NCI-H2227 treated with DMSO at 0.1 percent for 48 hours (cell line): ENCODE results near the gene LYL1.
A peak's percentile ranks its signal among the peaks of the same experiment; 100 is the strongest.

Source experiments
- DNase-seq: peaks from one replicate; lab custom pipeline; 2025; lab: John Stamatoyannopoulos, UW

LYL1 gene

DNA sequence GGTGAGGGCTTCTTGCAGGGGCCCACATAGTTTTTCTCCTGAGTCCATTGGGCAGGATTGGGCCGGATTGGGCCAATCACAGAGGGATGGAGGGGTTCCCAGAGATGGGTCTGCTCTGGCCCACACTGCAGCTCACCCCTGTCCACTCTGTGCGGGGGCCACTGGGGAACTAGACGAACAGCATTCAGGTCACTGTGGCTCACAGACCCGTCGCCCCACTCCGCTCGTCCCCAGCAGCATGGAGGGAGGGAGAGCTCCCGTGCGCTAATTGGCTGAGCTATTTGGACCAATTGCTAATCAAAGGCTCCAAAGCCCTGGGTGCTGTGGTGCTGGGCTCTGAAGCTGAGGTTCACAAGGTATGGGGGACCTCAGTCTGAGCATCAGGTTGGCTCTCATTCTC lies 26.7 kb upstream of the LYL1 start:
- DNase-seq, result no peak

DNA sequence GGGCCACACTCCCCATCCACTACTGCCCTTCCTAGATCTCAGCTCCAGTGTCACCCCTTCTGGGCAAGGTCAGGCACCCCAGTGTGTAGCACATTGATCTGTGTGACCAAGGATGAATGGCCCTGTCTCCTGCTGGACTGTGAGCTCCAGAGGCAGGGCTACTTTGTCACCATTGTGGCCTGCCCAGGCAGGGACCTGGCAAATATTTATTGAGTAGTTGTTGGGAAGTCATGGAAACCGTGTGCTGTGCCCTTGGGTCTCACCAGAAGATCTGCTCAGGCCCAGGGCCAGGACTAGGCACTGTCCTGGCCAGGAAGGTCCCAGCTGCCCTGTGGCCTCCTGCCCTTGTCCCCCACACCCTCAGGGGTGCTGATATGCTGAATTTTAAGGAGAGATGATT lies 25.9 kb upstream of the LYL1 start:
- no peak for DNase-seq

DNA sequence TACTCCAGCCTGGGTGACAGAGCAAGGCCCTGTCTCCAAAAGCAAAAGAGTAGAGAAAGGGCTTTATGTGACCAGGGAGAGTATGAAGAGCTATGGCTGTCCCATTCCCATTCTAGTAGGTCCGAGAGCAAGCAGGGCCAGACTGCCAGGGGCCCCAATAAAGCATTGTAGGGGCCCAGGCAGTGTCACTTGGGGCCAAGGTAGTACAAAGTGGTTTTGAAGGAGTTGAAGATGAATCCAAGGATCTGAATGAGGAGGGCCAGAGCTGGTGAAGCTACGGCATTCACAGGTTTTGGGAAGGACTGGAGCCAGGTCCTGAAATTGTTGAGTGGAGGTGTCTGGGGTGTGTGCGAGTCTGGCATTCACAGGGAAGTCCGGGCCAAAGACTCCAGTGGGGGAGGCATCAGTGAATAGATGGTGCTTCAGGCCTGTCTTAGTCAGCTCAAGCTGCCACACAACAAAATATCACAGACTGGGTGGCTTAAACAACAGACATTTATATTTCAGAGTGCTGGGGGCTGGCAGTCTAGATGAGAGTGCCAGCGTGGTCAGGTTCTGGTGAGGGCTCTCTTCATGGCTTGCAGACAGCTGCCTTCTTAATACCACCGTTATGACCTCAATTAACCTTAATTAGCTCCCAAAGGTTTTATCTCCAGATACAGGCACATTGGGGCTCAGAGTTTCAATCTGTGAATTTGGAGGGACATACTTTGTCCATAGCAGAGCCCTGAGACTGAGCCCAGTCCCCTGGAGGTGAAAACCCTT lies 25.3 kb upstream of the LYL1 start:
- DNase-seq, result no peak

DNA sequence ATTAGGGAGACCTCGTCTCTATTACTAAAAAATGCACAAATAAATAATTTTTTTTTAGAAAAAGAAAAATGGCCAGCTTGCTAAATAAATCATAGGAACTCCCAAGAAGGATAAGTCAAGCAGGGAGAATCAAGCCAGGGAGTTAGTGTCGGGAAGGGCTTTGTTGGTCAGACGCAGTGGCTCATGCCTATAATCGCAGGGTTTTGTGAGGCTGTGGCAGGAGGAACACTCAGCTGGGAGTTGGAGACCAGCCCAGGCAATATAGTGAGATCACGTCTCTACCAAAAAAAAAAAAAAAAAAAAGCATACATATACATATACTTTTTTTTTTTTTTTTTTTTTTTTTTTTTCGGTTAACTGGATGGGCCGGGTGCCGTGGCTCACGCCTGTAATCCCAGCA lies 24.4 kb upstream of the LYL1 start:
- no peak for DNase-seq

DNA sequence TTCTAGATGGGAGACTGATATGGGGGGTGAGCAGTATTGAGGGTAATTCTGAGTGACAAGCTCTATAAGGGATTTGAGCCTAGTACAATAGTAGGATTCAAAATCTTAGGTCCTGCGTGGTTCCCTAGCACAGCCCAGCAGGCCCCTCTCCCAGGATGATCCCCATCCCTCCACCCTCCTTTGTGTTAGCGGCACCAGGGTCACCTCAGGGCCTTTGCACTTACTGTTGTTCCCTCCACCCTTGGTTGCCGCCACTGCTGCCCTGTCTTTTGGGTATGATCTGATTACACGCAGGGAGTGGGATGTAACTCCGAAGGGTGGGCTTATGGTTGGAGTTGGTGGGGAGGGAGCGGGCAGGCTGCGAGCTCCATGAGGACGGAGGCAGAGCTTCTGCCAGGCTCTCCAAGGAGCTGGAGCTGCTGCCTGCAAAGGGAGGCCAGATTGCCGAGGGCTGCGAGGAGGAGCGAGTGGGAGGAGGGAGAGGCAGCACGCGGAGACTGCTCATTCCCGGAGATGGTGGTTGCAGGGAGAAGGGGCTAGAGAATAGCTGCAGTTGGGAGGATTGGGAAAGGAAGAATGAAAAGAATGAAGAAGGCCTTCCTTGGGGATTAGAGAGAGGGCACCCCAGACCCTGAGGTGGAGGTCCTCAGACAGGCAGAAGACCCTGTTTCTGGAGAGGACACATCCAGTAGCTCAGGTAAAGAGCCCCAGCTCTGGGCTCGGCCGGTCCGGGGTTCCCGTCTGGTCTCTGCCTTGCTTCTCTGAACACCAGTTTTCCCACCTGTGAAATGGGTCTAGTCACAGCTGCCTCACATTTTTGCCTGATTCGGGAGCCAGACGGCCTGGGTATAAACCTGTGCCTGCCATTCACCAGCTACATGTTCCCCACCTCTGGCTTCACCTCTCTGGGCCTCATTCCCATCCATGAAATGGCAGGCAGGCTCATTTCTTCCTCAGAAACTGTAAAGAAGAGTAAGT lies 20.6 kb upstream of the LYL1 start:
- no peak for DNase-seq

DNA sequence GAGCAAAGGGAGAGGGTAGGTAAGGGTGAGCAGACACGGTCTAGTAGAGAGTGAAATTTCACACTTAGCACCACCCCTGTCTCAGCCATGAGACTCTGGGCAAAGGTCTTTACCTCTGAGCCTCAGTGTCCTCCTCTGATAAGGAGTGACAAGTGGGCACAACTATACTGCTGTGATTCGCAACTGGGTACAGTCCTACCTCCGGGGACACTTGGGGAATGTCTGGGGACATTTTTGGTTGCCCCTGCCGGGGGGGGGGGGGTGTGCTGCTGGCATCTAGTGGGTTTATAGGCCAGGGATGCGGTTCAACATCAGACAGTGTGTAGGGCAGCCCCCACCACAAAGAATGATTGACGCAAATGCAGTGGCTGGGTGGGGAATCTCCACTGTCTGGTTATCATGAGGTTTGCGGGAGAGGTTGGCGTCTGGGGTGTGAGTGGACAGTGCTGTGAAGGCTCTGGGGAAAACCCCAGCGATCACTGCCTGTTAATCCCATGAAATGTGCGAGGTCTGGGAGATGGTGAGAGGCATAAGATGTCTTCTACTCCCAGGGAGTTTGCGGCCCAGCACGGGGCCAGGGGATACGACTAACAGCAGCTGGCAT lies 19.7 kb upstream of the LYL1 start:
- no peak for DNase-seq

DNA sequence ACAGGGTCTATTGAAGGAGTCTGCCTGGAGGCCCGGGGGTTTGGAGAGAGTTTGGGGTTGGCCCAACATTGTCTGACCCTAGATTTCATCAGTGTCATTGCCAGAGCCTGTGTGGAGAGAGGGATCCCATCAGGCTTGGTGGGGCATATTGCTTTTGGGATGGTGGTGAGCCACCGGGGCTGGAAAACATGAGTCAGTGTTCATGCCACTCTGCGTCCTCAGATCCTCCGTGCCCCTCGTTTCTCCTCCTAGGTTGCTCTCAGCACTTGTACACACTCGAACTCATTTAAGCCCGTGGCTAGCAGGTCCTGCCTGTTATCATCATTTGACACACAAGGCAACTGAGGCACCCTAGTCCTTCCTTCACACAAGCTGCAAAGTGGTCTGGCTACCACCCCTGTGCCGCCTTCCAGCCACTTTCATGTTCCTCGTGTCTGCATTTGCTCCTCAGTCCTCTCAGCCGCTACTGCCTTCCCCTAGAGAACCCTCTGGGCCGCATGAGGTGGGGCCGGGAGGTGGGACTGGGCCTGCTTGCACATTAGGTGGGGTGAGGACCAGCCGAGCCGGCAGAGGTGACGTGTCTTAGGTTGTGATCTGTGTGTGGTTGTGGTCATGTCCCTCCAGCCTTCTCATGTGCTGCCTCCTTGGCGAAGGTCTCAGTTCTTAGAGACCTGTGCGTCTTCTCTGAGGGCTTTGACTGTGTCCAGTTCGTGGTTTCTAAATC lies 19.1 kb upstream of the LYL1 start:
- no peak for DNase-seq

DNA sequence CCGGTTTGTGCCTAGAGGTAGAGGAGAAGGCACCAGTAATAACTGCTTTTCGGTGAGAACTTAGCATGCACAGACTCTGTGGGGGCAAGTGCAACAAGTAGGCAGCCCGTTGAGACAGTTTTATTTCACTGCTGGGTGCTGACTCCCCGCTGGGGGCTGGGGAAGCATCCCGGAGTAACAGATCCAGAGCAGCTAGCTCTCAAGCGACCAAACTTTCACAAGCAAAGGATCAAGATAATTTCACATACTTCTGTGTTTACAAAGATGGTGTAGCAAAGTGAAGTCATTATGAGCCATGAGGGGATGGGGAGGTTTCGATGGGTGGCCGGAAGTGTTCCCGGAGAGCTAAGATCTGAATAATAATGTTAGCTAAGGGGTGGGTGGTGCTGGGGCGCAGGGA lies 18.2 kb upstream of the LYL1 start:
- DNase-seq, result no peak

DNA sequence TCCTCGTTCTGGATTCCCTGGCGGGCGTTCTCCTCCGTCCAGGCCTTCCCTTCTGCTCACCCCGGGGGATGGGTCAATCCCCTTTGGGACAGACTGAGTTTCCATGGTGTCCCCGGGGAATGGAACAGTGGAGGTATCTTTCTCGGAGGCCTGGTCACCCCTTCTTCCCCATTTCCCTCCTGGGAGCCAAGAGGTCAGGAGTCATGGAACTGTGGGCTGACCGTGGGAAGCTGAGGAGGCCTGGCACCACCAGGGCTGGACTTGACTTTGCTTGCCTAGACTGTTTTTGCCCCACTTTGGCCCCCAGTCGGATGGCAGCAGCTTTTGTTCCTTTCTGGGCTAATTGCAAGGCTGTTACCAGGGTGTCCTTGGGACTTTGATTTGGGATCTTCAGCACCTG lies 17.4 kb upstream of the LYL1 start:
- DNase-seq, result no peak

DNA sequence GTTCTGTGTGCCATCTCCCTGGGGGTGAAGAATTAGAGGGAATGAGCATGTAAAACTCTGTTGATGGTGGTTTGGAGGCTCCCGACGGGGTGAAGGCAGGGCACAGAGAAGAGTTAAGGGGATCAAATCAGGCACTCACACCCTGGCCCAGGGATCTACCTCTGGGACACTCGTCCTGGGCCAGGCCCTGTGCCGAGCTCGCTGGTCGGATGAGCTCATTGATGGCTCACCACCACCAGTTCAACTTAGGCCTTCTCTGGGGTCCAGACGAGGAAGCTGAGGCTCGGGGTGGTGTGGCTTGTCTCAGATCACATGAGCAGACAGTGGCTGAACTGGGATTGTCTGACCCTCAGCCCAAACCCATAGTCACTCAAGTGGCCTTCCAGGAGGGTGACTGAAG lies 17.0 kb upstream of the LYL1 start:
- DNase-seq, result no peak

DNA sequence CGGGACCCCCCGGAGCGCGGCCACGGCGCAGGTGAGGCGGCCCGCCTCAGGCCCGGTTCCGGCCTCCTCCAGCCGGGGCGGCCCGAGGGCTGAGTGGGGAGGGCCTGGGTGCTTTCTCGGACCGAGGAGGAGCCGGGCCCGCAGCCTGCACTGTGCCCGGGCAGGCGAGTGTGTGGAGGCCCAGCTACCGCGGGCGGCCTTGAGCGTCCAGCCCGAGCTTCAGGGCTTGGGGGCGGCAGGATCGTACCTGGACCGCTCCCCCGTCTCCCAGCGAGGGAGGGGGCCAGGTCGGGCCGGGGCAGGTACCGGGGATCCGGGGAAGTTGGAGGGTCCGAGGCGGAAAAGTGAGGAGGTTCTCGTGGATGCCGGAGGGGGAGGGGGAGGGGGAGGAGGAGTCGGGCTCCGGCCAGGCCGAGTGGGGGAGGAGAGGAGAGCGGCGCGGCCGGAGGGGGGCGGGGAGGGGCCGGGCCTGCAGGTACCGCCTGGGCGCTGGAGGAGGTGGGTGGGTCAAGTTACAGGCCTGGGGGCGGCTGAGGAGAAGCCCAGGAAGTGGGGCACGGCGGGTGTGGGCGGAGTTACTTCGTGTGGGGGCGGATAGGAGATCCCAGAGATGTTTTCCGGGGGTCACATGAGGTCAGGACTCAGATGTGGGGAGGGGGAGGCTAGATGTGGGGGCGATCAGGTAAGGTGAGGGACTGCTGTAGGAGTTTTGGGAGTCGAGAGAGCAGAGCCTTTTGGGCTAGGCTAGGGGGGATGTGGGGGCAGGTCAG lies 16.0 kb upstream of the LYL1 start:
- DNase-seq, result no peak

DNA sequence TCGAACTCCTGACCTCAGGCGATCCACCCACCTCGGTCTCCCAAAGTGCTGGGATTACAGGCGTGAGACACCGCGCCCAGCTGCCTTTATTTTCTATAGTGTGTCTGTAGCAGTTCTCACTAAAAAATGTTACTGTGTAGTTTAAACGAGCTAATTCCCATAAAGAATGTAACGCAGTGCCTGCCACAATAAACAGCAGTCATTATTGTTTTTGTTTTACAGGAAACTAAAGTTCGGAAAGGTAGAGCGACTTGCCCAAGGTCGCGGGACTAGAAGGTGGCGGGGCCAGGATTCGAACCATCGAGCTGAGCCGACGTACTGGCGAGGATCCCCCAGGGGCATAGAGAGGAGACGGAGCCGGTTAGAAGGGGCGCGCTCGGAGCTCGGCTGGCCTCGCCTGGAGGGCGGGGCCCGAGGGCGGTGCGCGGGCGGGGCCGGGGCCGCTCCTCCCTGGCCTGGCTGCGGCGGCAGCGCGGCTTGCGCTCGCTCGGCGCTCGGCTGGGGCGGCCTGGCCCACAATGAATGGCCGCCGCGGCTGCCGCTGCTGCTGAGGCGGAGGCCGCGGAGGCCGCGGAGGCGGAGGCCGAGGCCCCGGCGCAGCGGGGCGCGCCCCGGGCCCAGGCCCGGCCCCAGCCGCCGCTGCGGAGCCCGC lies 15.2 kb upstream of the LYL1 start, which contains the start of gene NACC1:
TSS of gene NACC1 (plus strand) at position 493 of the 652 bp plus-strand sequence. CDS start 16,944 bp downstream, outside the sequence.
- DNase-seq, result peak; percentile 77

DNA sequence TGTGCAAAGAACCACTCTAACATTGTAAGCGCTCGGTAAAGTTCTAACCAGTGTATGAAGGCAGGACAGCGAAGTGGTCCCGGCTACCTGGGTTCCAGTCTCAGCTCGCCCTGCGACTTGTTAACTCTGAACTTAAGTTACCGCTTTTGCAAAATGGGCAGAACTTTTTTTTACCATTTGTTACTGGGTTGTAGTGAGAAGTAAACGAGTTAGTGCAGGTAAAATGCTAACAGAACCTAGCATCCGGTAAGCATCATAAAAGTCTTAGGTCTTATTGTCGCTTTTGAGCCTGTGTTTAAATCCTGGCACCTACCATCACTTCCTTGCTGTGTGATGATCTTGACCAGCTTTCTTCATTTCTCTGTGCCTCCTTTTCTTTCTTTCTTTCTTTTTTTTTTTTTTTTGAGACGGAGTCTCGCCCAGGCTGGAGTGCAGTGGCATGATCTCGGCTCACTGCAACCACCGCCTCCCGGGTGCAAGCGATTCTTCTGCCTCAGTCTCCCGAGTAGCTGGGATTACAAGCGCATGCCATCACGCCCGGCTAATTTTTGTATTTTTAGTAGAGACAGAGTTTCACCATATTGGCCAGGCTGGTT lies 14.6 kb upstream of the LYL1 start:
- no peak for DNase-seq

DNA sequence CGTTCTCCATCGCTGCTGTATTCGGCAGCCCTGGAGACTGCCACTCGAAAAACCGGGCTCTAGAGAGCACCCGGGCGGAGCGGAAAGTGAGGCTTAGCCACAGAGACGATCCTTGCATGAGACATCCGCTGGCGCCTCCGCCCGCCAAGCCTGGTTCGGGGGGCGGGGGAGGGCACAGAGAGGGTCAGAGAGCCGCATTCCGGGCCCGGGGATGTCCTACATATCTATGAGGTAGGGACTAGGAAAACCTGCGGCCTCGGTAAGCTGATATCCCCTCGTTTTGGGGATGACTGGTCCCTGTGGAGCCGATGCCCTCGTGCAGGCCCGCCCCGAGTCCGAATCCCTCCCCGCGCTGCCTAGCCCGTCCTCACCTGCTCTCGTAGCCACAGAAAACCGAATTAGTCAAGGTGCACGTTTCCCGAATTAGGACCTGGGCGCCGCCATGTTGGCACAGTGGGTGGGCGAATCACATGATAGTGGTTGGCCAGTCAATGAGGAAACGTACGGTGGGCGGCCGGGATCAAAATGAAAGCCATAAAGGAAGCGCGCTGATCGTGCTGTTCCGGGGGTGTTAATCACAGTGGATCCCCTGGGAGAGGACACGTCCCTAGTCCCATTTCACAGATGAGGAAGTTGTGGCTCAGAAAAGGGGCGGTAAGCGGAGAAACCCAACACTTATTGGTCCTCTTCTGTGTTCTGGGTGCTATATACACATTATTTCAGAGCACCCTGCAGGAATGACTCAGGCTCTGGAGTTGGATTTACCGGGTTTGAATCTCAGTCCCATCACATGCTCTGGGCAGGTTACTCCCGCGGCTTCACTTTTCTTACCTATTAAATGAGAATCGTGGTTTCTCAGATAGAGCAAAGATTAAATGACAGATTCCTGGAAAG lies 13.9 kb upstream of the LYL1 start, which contains the start of gene TRMT1:
TSS of gene TRMT1 (minus strand) at position 459 of the 894 bp plus-strand sequence. CDS start at position 118, 341 bp downstream.
- DNase-seq, result peak; percentile 69

DNA sequence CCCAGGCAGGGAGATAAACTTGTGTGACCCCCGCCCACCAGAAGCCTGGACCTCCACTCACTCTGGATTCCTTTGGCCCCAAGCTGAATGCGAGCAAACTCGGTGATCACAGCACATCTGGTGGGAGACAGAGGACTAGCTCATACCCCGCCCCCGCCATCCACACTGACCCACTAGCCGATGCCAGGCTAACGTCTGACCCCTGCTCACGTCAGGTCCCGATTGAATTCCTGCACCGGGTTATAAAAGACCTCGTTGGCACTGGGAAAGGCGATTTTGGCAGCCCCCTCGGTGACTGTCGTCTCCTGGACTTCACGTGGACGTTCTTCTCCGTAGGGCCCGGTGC lies 13.3 kb upstream of the LYL1 start:
- no peak for DNase-seq

DNA sequence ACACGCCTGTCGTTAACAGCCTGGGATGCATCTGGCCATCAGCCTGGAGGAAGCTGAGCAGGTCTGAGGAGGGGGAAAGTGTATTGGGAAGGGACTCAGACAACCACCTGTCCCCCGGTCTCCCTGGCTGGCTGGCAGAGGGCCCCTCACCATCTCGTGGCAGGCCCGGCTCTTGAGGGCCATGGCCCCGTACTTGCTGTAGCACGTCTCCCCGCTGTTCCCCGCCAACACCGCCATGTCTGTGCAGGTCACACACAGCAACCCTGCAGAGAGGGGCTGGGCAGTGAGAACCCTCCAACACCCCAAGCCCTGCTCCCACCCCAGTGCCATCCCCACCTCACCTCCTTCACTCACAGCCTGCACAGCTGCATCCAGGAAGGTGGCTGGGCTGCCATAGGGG lies 9.9 kb upstream of the LYL1 start:
- DNase-seq, result no peak

DNA sequence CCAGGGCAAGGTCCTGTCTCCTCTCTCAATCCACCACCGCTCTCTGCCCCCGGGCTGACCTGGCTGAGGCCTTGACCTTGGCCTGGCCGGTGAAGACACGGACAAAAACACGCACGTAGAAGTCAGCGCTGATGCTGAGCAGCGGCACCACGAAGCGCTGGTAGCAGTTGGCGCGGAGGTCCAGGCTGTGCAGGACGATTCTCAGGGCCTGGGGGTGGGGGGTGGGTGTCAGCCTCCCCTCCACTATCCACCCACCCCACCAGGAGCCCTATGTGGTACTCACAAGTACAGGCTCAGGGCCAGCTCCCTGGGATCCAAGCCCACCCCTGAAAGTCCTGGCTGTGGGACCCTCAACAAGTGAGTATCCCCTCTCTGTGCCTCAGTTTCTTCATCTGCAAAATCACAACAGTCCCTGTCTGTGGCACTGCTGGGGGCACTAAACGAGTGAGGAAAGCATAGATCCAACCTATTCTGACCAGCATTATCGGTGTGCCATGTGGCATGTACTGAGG lies 7.5 kb upstream of the LYL1 start:
- no peak for DNase-seq

DNA sequence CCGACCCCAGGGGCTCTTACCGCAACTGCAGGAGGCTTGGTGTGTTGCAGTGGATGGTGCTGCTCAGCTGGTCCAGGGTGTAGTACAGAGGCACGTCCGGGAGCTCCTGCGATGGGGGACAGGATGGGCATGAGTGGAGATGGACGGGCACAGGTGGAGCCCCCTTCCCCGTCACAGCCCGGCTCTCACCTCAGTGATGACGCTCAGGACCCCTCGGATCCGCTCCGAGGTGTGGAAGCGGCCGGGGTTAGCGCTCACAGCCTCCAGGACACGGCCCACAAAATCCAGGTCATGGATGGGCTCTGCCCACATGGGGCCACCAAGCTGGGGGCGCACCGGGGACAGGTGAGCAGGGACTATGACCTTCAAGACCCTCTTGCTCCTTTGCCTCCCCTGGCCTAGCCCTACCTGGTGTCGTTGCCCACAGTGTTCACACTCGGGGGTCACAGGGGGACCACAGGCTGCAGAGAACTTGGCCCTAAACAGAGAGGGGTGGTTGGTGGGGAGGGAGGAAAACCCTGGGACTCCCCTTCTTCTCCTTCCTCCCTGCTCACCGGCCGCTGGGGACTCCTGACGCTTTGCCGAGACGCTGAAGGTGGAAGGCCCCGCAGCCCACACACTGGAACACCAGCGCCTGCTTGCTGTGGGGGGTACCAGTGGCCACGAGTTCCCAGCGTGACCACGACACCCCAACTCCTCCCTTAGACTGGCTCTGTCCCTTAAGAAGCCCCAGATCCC lies 6.9 kb upstream of the LYL1 start:
- no peak for DNase-seq
